ENCODE results near the gene DCX.

DNA sequence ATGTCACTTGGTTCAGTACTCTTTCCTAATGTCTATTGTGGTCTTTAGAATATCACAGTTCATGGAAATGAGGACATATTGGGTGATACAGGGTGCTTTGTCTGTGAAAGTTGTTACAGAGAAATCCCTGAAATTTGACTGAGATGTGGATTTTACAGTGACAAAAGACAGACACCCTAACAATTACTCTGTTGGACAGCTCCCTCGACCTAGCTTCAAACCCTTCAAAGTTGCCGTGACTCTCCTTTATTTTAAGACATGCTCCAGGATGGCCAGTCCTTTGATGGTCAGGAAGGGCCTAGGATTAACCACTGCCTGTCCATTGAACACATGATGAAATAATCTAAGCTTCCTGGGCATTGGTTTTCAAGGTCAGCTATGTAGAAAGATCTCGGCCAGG, 4.0 kb downstream of the DCX start:
- TF ChIP-seq, protein P1, sequence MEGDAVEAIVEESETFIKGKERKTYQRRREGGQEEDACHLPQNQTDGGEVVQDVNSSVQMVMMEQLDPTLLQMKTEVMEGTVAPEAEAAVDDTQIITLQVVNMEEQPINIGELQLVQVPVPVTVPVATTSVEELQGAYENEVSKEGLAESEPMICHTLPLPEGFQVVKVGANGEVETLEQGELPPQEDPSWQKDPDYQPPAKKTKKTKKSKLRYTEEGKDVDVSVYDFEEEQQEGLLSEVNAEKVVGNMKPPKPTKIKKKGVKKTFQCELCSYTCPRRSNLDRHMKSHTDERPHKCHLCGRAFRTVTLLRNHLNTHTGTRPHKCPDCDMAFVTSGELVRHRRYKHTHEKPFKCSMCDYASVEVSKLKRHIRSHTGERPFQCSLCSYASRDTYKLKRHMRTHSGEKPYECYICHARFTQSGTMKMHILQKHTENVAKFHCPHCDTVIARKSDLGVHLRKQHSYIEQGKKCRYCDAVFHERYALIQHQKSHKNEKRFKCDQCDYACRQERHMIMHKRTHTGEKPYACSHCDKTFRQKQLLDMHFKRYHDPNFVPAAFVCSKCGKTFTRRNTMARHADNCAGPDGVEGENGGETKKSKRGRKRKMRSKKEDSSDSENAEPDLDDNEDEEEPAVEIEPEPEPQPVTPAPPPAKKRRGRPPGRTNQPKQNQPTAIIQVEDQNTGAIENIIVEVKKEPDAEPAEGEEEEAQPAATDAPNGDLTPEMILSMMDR (IDR thresholded peaks at IDR 0.05; ENCODE audit: insufficient read depth, low read length, poor library complexity, severe bottlenecking): no peak
- no peak for TF ChIP-seq EZH2phosphoT487 (conservative IDR thresholded peaks at IDR 0.05; ENCODE audit: low read length)
